ENCODE results near the gene TUB. TPM values are rescaled to one million over a fixed set of nuclear protein-coding genes. Genes with fewer than 3 reads are reported as not detected.

TUB gene
- total and polyA plus RNA-seq, 2 experiments from 2014 or later = 3.3 to 12.3 TPM

DNA sequence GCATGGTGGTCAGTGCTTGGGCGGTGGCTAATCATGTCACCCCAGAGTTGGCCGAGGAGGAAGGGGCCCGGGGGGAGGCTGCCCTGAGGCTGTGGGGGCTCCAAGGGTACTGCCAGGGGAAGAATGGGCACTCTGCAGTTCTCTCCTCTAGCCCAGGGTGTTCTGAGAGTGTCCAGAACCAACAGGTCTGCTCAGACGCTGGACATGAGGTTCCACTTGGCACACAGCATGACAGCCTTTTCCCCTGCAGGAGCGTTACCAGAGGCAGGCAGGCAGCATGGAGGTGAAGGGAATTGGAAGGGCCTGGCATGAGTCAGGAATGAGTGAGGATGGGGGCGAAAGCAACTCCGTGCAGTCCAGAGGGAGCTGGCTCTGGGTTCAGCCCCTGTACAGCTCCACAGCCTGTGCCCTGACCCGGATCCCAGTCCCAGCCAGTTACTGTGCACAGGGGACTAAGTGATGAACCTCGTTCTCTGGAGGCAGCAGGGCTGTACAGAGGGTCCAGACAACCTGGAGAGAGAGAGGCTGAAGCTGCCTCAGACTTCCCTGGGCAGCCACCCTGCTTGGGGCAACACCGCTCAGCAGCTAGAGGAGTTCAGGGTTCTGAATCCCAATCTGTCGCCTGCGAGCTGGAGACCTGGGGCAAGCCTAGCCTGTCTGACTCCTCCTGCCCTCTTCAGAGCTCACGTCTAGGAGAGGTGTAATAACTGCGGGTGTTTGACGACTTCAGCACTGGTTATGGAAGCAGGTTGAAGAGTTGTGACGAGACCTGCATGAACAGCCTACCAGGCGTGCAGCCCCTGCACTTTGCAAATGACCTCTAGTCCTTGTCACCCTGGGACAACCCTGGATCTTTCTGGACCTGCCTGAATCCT lies 14.7 kb upstream of the TUB start:
- Histone ChIP-seq H3K9me3 (ENCODE audit: low read depth) (no peaks in the 10 kb centered on the region), H3K36me3 (ENCODE audit: low read depth) (no peaks in the 10 kb centered on the region), H3K27ac (no peak overlapping the region), H3K27me3 (replicated peaks; ENCODE audit: insufficient read depth) (no peaks in the 10 kb centered on the region), H2AFZ (no peak overlapping the region), H3K9me2 (ENCODE audit: insufficient read depth) (no peaks in the 10 kb centered on the region), H3K4me1 (ENCODE audit: insufficient read depth) (peaks cover 30% of the 10 kb centered on the region), H3K4me3 (no peak overlapping the region), H3F3A (ENCODE audit: insufficient read depth) (peaks cover 27% of the 10 kb centered on the region), H4K20me1 (ENCODE audit: insufficient read depth) (no peaks in the 10 kb centered on the region), H3K4me2 (ENCODE audit: unreplicated experiment) (no peak overlapping the region), H3K79me2 (ENCODE audit: insufficient read depth) (no peaks in the 10 kb centered on the region), H3K9ac (no peak overlapping the region)
- 82 to 83% methylated on average over 17 of the region's 17 CpGs for WGBS, 2 experiments (ENCODE audit: low coverage in 1 of 2, low lambda C conversion rate in 2 of 2, missing lambda C conversion rate in 2 of 2)
- in situ Hi-C loops (cut with MboI) = no loop called here
- DNase-seq = peak; percentile 34
- TF ChIP-seq EZH2 (IDR thresholded peaks at IDR 0.05; ENCODE audit: insufficient read depth, poor library complexity, severe bottlenecking) (no peak), EZH2phosphoT487 (IDR thresholded peaks at IDR 0.05; ENCODE audit: insufficient read depth, low read depth) (no peak)

GRCh38 chr11:8066911-8067455 lies 14.0 kb upstream of the TUB start:
- Histone ChIP-seq H3K9ac (no peak overlapping the region), H3K27me3 (replicated peaks; ENCODE audit: insufficient read depth) (no peaks in the 10 kb centered on the region), H3K36me3 (ENCODE audit: low read depth) (no peaks in the 10 kb centered on the region), H3F3A (ENCODE audit: insufficient read depth) (peaks cover 27% of the 10 kb centered on the region), H3K27ac (no peak overlapping the region), H3K4me3 (no peak overlapping the region), H3K9me2 (ENCODE audit: insufficient read depth) (no peaks in the 10 kb centered on the region), H3K4me2 (ENCODE audit: unreplicated experiment) (no peak overlapping the region), H3K79me2 (ENCODE audit: insufficient read depth) (no peaks in the 10 kb centered on the region), H3K9me3 (ENCODE audit: low read depth) (no peaks in the 10 kb centered on the region), H2AFZ (no peak overlapping the region), H4K20me1 (ENCODE audit: insufficient read depth) (no peaks in the 10 kb centered on the region), H3K4me1 (ENCODE audit: insufficient read depth) (peaks cover 29% of the 10 kb centered on the region)
- 80 to 82% methylated on average over 10 of the region's 10 CpGs for WGBS, 2 experiments (ENCODE audit: low coverage in 1 of 2, low lambda C conversion rate in 2 of 2, missing lambda C conversion rate in 2 of 2)
- DNase-seq = peak; percentile 15
- TF ChIP-seq EZH2 (IDR thresholded peaks at IDR 0.05; ENCODE audit: insufficient read depth, poor library complexity, severe bottlenecking) (no peak), EZH2phosphoT487 (IDR thresholded peaks at IDR 0.05; ENCODE audit: insufficient read depth, low read depth) (no peak)
- in situ Hi-C loops (cut with MboI) = no loop called here

DNA sequence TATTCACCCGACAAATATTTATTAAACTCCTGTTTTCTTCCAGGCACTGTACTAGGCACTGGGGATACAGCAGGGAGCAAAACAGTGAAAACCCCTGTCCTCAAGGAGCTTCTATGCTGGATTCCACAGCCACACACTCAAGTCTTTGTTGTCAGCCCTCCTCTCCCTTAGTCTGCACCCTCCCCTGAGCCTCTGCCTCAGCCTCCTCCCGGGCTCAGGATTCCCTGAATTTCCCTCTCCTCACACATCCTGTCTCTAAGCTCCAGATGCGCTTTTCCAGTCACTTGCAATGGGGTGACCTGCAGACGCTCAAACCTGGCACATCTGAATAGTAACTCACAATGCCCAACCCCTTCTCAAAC lies 13.5 kb upstream of the TUB start:
- H3K4me2 ChIP-seq (ENCODE audit: unreplicated experiment) = no peak overlapping the region
- no peak overlapping the region for H3K27ac ChIP-seq
- H3K4me3 ChIP-seq = no peak overlapping the region
- TF ChIP-seq EZH2phosphoT487 (IDR thresholded peaks at IDR 0.05; ENCODE audit: insufficient read depth, low read depth) = no peak
- TF ChIP-seq EZH2 (IDR thresholded peaks at IDR 0.05; ENCODE audit: insufficient read depth, poor library complexity, severe bottlenecking) = no peak
- no peaks in the 10 kb centered on the region for H3K9me2 ChIP-seq (ENCODE audit: insufficient read depth)
- H3F3A ChIP-seq (ENCODE audit: insufficient read depth) = peaks cover 26% of the 10 kb centered on the region
- no peak overlapping the region for H2AFZ ChIP-seq
- DNase-seq = no peak
- H3K79me2 ChIP-seq (ENCODE audit: insufficient read depth) = no peaks in the 10 kb centered on the region
- H3K27me3 ChIP-seq (replicated peaks; ENCODE audit: insufficient read depth) = no peaks in the 10 kb centered on the region
- H3K4me1 ChIP-seq (ENCODE audit: insufficient read depth) = peaks cover 29% of the 10 kb centered on the region
- no peaks in the 10 kb centered on the region for H3K36me3 ChIP-seq (ENCODE audit: low read depth)
- H4K20me1 ChIP-seq (ENCODE audit: insufficient read depth) = no peaks in the 10 kb centered on the region
- 92 to 95% methylated on average over 4 of the region's 4 CpGs for WGBS, 2 experiments (ENCODE audit: low coverage in 1 of 2, low lambda C conversion rate in 2 of 2, missing lambda C conversion rate in 2 of 2)
- in situ Hi-C loops (cut with MboI) = no loop called here
- H3K9me3 ChIP-seq (ENCODE audit: low read depth) = no peaks in the 10 kb centered on the region
- H3K9ac ChIP-seq = no peak overlapping the region

- peak overlapping the region; percentile 37 for H3K27ac ChIP-seq
- no peak overlapping the region for H3K9ac ChIP-seq
- TF ChIP-seq EZH2 (IDR thresholded peaks at IDR 0.05; ENCODE audit: insufficient read depth, poor library complexity, severe bottlenecking) = no peak
- TF ChIP-seq EZH2phosphoT487 (IDR thresholded peaks at IDR 0.05; ENCODE audit: insufficient read depth, low read depth) = no peak
- no peaks in the 10 kb centered on the region for H3K9me2 ChIP-seq (ENCODE audit: insufficient read depth)
- H3K36me3 ChIP-seq (ENCODE audit: low read depth) = no peaks in the 10 kb centered on the region
- H3K79me2 ChIP-seq (ENCODE audit: insufficient read depth) = no peaks in the 10 kb centered on the region
- peaks cover 24% of the 10 kb centered on the region for H3K4me1 ChIP-seq (ENCODE audit: insufficient read depth)
- 82 to 86% methylated on average over 13 of the region's 13 CpGs for WGBS, 2 experiments (ENCODE audit: low coverage in 1 of 2, low lambda C conversion rate in 2 of 2, missing lambda C conversion rate in 2 of 2)
- no peak overlapping the region for H3K4me3 ChIP-seq
- peaks cover 21% of the 10 kb centered on the region for H3F3A ChIP-seq (ENCODE audit: insufficient read depth)
- no peak for DNase-seq
- in situ Hi-C loops (cut with MboI) = no loop called here
- no peaks in the 10 kb centered on the region for H4K20me1 ChIP-seq (ENCODE audit: insufficient read depth)
- H3K27me3 ChIP-seq (replicated peaks; ENCODE audit: insufficient read depth) = no peaks in the 10 kb centered on the region
- no peaks in the 10 kb centered on the region for H3K9me3 ChIP-seq (ENCODE audit: low read depth)
- H2AFZ ChIP-seq = no peak overlapping the region
- H3K4me2 ChIP-seq (ENCODE audit: unreplicated experiment) = no peak overlapping the region
These were observed 13.0 kb upstream of the TUB start for GRCh38 chr11:8067929-8068575.
